Stimulated activated effector memory CD8-positive, alpha-beta T cell treated with anti-CD3 and anti-CD28 coated beads, Interleukin-12 subunit alpha, Interleukin-12 subunit beta, amount 100 ng/mL, for 72 hours (primary cell): ENCODE measurements around the gene HES7.
A peak's percentile ranks its signal among the peaks of the same experiment; 100 is the strongest.

Experiments
- ATAC-seq: fragments of 150-1000 bp; cut with Tn5 transposase; 2 replicates; pipeline ENCODE4 v1.10.0; 2021
- DNase-seq, 2 donors: peaks; one replicate each; pipeline ENCODE4 v3.0.0; 2021 to 2022; ENCODE audit warnings: low spot score in 2 of 2
- H3K27ac Mint-ChIP-seq: one replicate; pipeline ENCODE4 v1.8.0; 2022; ENCODE audit warnings: mild to moderate bottlenecking, mixed read lengths
- H3K36me3 Mint-ChIP-seq: one replicate; pipeline ENCODE4 v1.8.0; 2022; ENCODE audit warnings: mild to moderate bottlenecking, mixed read lengths
- H3K4me1 Mint-ChIP-seq: one replicate; pipeline ENCODE4 v1.8.0; 2022; ENCODE audit warnings: mixed read lengths
- H3K4me3 Mint-ChIP-seq: one replicate; pipeline ENCODE4 v1.8.0; 2022; ENCODE audit warnings: mild to moderate bottlenecking, mixed read lengths
- H3K9me3 Mint-ChIP-seq: one replicate; pipeline ENCODE4 v1.8.0; 2022; ENCODE audit warnings: mixed read lengths

The HES7 gene

GRCh38 chr17:8150194-8151119 lies 26.6 kb upstream of the HES7 start:
- Mint-ChIP-seq H3K9me3 (no peaks in the 10 kb centered on the region), H3K36me3 (no peaks in the 10 kb centered on the region), H3K4me3 (no peak overlapping the region), H3K4me1 (peaks cover 27% of the 10 kb centered on the region), H3K27ac (peak overlapping the region; percentile 50)
- no peak for ATAC-seq
- no peak for DNase-seq

- DNase-seq (no peak), ATAC-seq (no peak)
- Mint-ChIP-seq H3K9me3 (no peaks in the 10 kb centered on the region), H3K36me3 (no peaks in the 10 kb centered on the region), H3K4me1 (peaks cover 27% of the 10 kb centered on the region), H3K27ac (peak overlapping the region; percentile 50), H3K4me3 (no peak overlapping the region)
Observed at GRCh38 chr17:8149419-8150193, 25.7 kb upstream of the HES7 start.

GRCh38 chr17:8148560-8148959 lies 24.7 kb upstream of the HES7 start:
- DNase-seq (no peak), ATAC-seq (no peak)
- H3K27ac Mint-ChIP-seq = no peak overlapping the region
- peaks cover 27% of the 10 kb centered on the region for H3K4me1 Mint-ChIP-seq
- no peak overlapping the region for H3K4me3 Mint-ChIP-seq
- no peaks in the 10 kb centered on the region for H3K9me3 Mint-ChIP-seq
- H3K36me3 Mint-ChIP-seq = no peaks in the 10 kb centered on the region

- peaks cover 27% of the 10 kb centered on the region for H3K4me1 Mint-ChIP-seq
- no peak overlapping the region for H3K4me3 Mint-ChIP-seq
- peak overlapping the region; percentile 81 for H3K27ac Mint-ChIP-seq
- no peaks in the 10 kb centered on the region for H3K36me3 Mint-ChIP-seq
- no peak for DNase-seq
- no peaks in the 10 kb centered on the region for H3K9me3 Mint-ChIP-seq
- ATAC-seq = no peak
Observed at GRCh38 chr17:8147805-8148404, 24.0 kb upstream of the HES7 start.

GRCh38 chr17:8147141-8147804 lies 23.4 kb upstream of the HES7 start:
- no peak for DNase-seq
- Mint-ChIP-seq H3K9me3 (no peaks in the 10 kb centered on the region), H3K4me3 (no peak overlapping the region), H3K27ac (peak overlapping the region; percentile 81), H3K36me3 (no peaks in the 10 kb centered on the region), H3K4me1 (peaks cover 27% of the 10 kb centered on the region)
- ATAC-seq = no peak

GRCh38 chr17:8146381-8147140 lies 22.7 kb upstream of the HES7 start:
- peak overlapping the region; percentile 81 for H3K27ac Mint-ChIP-seq
- no peak for DNase-seq
- H3K9me3 Mint-ChIP-seq = no peaks in the 10 kb centered on the region
- H3K36me3 Mint-ChIP-seq = no peaks in the 10 kb centered on the region
- H3K4me3 Mint-ChIP-seq = no peak overlapping the region
- peaks cover 23% of the 10 kb centered on the region for H3K4me1 Mint-ChIP-seq
- ATAC-seq = no peak

GRCh38 chr17:8145811-8146210 lies 21.9 kb upstream of the HES7 start:
- Mint-ChIP-seq H3K4me3 (no peak overlapping the region), H3K27ac (no peak overlapping the region), H3K9me3 (no peaks in the 10 kb centered on the region), H3K36me3 (no peaks in the 10 kb centered on the region), H3K4me1 (peaks cover 20% of the 10 kb centered on the region)
- ATAC-seq = no peak
- no peak for DNase-seq

GRCh38 chr17:8144401-8145231 lies 20.7 kb upstream of the HES7 start:
- Mint-ChIP-seq H3K4me1 (peaks cover 20% of the 10 kb centered on the region), H3K27ac (peak overlapping the region; percentile 68), H3K9me3 (no peaks in the 10 kb centered on the region), H3K36me3 (no peaks in the 10 kb centered on the region), H3K4me3 (no peak overlapping the region)
- DNase-seq (no peak), ATAC-seq (no peak)

- peak overlapping the region; percentile 68 for H3K27ac Mint-ChIP-seq
- no peaks in the 10 kb centered on the region for H3K36me3 Mint-ChIP-seq
- DNase-seq (peak in 1 of 2 donors; percentile 3), ATAC-seq (no peak)
- no peak overlapping the region for H3K4me3 Mint-ChIP-seq
- H3K9me3 Mint-ChIP-seq = no peaks in the 10 kb centered on the region
- peaks cover 20% of the 10 kb centered on the region for H3K4me1 Mint-ChIP-seq
Observed at GRCh38 chr17:8143581-8144400, 19.9 kb upstream of the HES7 start.

GRCh38 chr17:8142887-8143580 lies 19.1 kb upstream of the HES7 start:
- H3K9me3 Mint-ChIP-seq = no peaks in the 10 kb centered on the region
- ATAC-seq = no peak
- H3K4me1 Mint-ChIP-seq = peaks cover 14% of the 10 kb centered on the region
- H3K27ac Mint-ChIP-seq = no peak overlapping the region
- H3K4me3 Mint-ChIP-seq = no peak overlapping the region
- DNase-seq = no peak
- H3K36me3 Mint-ChIP-seq = no peaks in the 10 kb centered on the region

- Mint-ChIP-seq H3K4me1 (peaks cover 14% of the 10 kb centered on the region), H3K36me3 (no peaks in the 10 kb centered on the region), H3K9me3 (no peaks in the 10 kb centered on the region), H3K4me3 (no peak overlapping the region), H3K27ac (no peak overlapping the region)
- no peak for ATAC-seq
- DNase-seq = peak in 1 of 2 donors; percentile 2
Observed at GRCh38 chr17:8142158-8142886, 18.4 kb upstream of the HES7 start.

- Mint-ChIP-seq H3K9me3 (no peaks in the 10 kb centered on the region), H3K27ac (no peak overlapping the region), H3K4me3 (no peak overlapping the region), H3K4me1 (peaks cover 10% of the 10 kb centered on the region), H3K36me3 (no peaks in the 10 kb centered on the region)
- DNase-seq (no peak), ATAC-seq (no peak)
Observed at GRCh38 chr17:8141741-8142140, 17.8 kb upstream of the HES7 start.
